ENCODE data around the gene TMEM161A. TPM values are rescaled to one million over a fixed set of nuclear protein-coding genes. Genes with fewer than 3 reads are reported as not detected.
A peak's percentile ranks its signal among the peaks of the same experiment; 100 is the strongest.

Gene TMEM161A
- total RNA-seq, 2 experiments from 2014 or later = 8.2 to 10.9 TPM

- H3K4me3 Mint-ChIP-seq = no peak overlapping the region
- no peak for TF ChIP-seq CTCF (IDR thresholded peaks at IDR 0.05)
- no peak for DNase-seq
- no peak overlapping the region for H3K27ac Mint-ChIP-seq
- intact Hi-C loops (cut with DNase I, micrococcal nuclease) = no loop called here
- no peaks in the 10 kb centered on the region for H3K27me3 Mint-ChIP-seq
- no peak overlapping the region for H3K27ac ChIP-seq (ENCODE audit: low read depth in 1 of 2, low read length in 2 of 2)
- H3K4me1 ChIP-seq (ENCODE audit: insufficient read depth, low read length) = no peaks in the 10 kb centered on the region
- peaks cover 0 to 5% of the 10 kb centered on the region in 2 experiments for H3K9me3 ChIP-seq (ENCODE audit: control insufficient read depth in 1 of 2, insufficient read depth in 1 of 2, low read length in 2 of 2)
- POLR2A ChIA-PET = no interaction called here
- no peak for ATAC-seq (ENCODE audit: poor library complexity)
- H3K36me3 ChIP-seq (ENCODE audit: insufficient read depth, low read length) = peaks cover 20% of the 10 kb centered on the region
- H3K9me3 Mint-ChIP-seq = peaks cover 2% of the 10 kb centered on the region
- no peaks in the 10 kb centered on the region for H3K27me3 ChIP-seq (ENCODE audit: control insufficient read depth in 1 of 2, insufficient read depth in 2 of 2, low read length in 2 of 2)
- CTCF ChIA-PET = no interaction called here
- H3K36me3 Mint-ChIP-seq (ENCODE audit: low read depth) = peaks cover 40% of the 10 kb centered on the region
- H3K4me1 Mint-ChIP-seq (ENCODE audit: low read depth) = no peaks in the 10 kb centered on the region
- H3K4me3 ChIP-seq (ENCODE audit: low read length) = no peak overlapping the region
These were observed 15.4 kb downstream of the TMEM161A start for GRCh38 chr19:19122902-19123301.

- Histone ChIP-seq H3K27ac (ENCODE audit: low read depth in 1 of 2, low read length in 2 of 2) (no peak overlapping the region), H3K27me3 (ENCODE audit: control insufficient read depth in 1 of 2, insufficient read depth in 2 of 2, low read length in 2 of 2) (no peaks in the 10 kb centered on the region), H3K36me3 (ENCODE audit: insufficient read depth, low read length) (peaks cover 20% of the 10 kb centered on the region), H3K9me3 (ENCODE audit: control insufficient read depth in 1 of 2, insufficient read depth in 1 of 2, low read length in 2 of 2) (peaks cover 0 to 5% of the 10 kb centered on the region in 2 experiments), H3K4me3 (ENCODE audit: low read length) (no peak overlapping the region), H3K4me1 (ENCODE audit: insufficient read depth, low read length) (no peaks in the 10 kb centered on the region)
- Mint-ChIP-seq H3K4me3 (no peak overlapping the region), H3K27ac (no peak overlapping the region), H3K4me1 (ENCODE audit: low read depth) (no peaks in the 10 kb centered on the region), H3K36me3 (ENCODE audit: low read depth) (peaks cover 38% of the 10 kb centered on the region), H3K9me3 (peaks cover 2% of the 10 kb centered on the region), H3K27me3 (no peaks in the 10 kb centered on the region)
- intact Hi-C loops (cut with DNase I, micrococcal nuclease) = no loop called here
- DNase-seq = no peak
- no peak for ATAC-seq (ENCODE audit: poor library complexity)
- TF ChIP-seq CTCF (IDR thresholded peaks at IDR 0.05) = no peak
- CTCF ChIA-PET = no interaction called here
- POLR2A ChIA-PET = no interaction called here
These were observed 16.9 kb downstream of the TMEM161A start for GRCh38 chr19:19121371-19121770.

GRCh38 chr19:19120308-19121231 lies 17.7 kb downstream of the TMEM161A start:
- Mint-ChIP-seq H3K27me3 (no peaks in the 10 kb centered on the region), H3K36me3 (ENCODE audit: low read depth) (peaks cover 38% of the 10 kb centered on the region), H3K27ac (no peak overlapping the region), H3K9me3 (peaks cover 2% of the 10 kb centered on the region), H3K4me1 (ENCODE audit: low read depth) (no peaks in the 10 kb centered on the region), H3K4me3 (no peak overlapping the region)
- Histone ChIP-seq H3K27ac (ENCODE audit: low read depth in 1 of 2, low read length in 2 of 2) (no peak overlapping the region), H3K36me3 (ENCODE audit: insufficient read depth, low read length) (peaks cover 20% of the 10 kb centered on the region), H3K4me1 (ENCODE audit: insufficient read depth, low read length) (no peaks in the 10 kb centered on the region), H3K27me3 (ENCODE audit: control insufficient read depth in 1 of 2, insufficient read depth in 2 of 2, low read length in 2 of 2) (no peaks in the 10 kb centered on the region), H3K4me3 (ENCODE audit: low read length) (no peak overlapping the region), H3K9me3 (ENCODE audit: control insufficient read depth in 1 of 2, insufficient read depth in 1 of 2, low read length in 2 of 2) (peaks cover 0 to 5% of the 10 kb centered on the region in 2 experiments)
- no peak for TF ChIP-seq CTCF (IDR thresholded peaks at IDR 0.05)
- ChIA-PET CTCF (no interaction called here), POLR2A (no interaction called here)
- ATAC-seq (ENCODE audit: poor library complexity) = peak; percentile 11
- intact Hi-C loops (cut with DNase I, micrococcal nuclease) = no loop called here
- peak in 2 of 14 experiments; percentile 18 to 40 for DNase-seq

All from CD4-positive, alpha-beta T cell (primary cell).